BE2C (cell line): ENCODE measurements around the gene GIPC3.

Experiments used
- DNase-seq: peaks from one replicate; pipeline ENCODE4 v3.0.0-alpha.2; 2020
- H3K27me3 ChIP-seq: fragments of 250-450 bp; sonication (Bioruptor Pico); 2 replicates; pipeline ENCODE4 v1.5.1; 2020; ENCODE audit warnings: mild to moderate bottlenecking
- H3K36me3 ChIP-seq: fragments of 250-450 bp; sonication (Bioruptor Pico); 2 replicates; pipeline ENCODE4 v1.5.1; 2020; ENCODE audit warnings: mild to moderate bottlenecking
- H3K4me1 ChIP-seq: fragments of 250-450 bp; sonication (Bioruptor Pico); 2 replicates; pipeline ENCODE4 v1.5.1; 2020
- H3K4me3 ChIP-seq: 2 replicates; pipeline ENCODE4 v1.5.1; 2011; ENCODE audit warnings: low read depth, low read length
- H3K9me3 ChIP-seq: fragments of 250-450 bp; sonication (Bioruptor Pico); 2 replicates; pipeline ENCODE4 v1.5.1; 2020
- CTCF ChIP-seq: IDR thresholded peaks from 2 replicates; pipeline ENCODE4 v1.5.1; 2012; ENCODE audit warnings: mild to moderate bottlenecking, low read depth, low read length

Gene GIPC3

GRCh38 chr19:3605770-3606169 lies 20.5 kb downstream of the GIPC3 start:
- TF ChIP-seq CTCF = no peak

GRCh38 chr19:3606174-3606689 lies 21.0 kb downstream of the GIPC3 start:
- Histone ChIP-seq H3K36me3 (peaks cover 11% of the 10 kb centered on the region), H3K4me3 (peak overlapping the region; percentile 52), H3K9me3 (no peaks in the 10 kb centered on the region), H3K27me3 (no peaks in the 10 kb centered on the region), H3K4me1 (no peaks in the 10 kb centered on the region)
- DNase-seq = no peak
- no peak for TF ChIP-seq CTCF

More at GRCh38 chr19:3605770-3606169, 20.5 kb downstream of the GIPC3 start:
- Histone ChIP-seq H3K36me3 (peaks cover 7% of the 10 kb centered on the region), H3K4me1 (no peaks in the 10 kb centered on the region), H3K27me3 (no peaks in the 10 kb centered on the region), H3K9me3 (no peaks in the 10 kb centered on the region), H3K4me3 (no peak overlapping the region; the same call in 1 of the 2 replicates)
- no peak for DNase-seq

GRCh38 chr19:3606690-3607289 lies 21.5 kb downstream of the GIPC3 start, which contains the start of gene TBXA2R:
TSS of gene TBXA2R (minus strand) at chr19:3606875. CDS start at chr19:3600634, 6,241 bp downstream.
- peak within 1 kb of the TSS; percentile 52 for H3K4me3 ChIP-seq
- peaks cover 17% of the 10 kb centered on the region for H3K36me3 ChIP-seq
- H3K27me3 ChIP-seq = no peaks in the 10 kb centered on the region
- H3K4me1 ChIP-seq = no peaks in the 10 kb centered on the region
- no peaks in the 10 kb centered on the region for H3K9me3 ChIP-seq
- no peak for TF ChIP-seq CTCF
- peak; percentile 81 for DNase-seq

- no peak for DNase-seq
- Histone ChIP-seq H3K9me3 (no peaks in the 10 kb centered on the region), H3K4me3 (peak overlapping the region; percentile 52; the same call in 1 of the 2 replicates), H3K4me1 (no peaks in the 10 kb centered on the region), H3K36me3 (peaks cover 24% of the 10 kb centered on the region), H3K27me3 (no peaks in the 10 kb centered on the region)
- no peak for TF ChIP-seq CTCF
Measured at GRCh38 chr19:3607303-3608078, 22.2 kb downstream of the GIPC3 start.

GRCh38 chr19:3608079-3608641 lies 22.9 kb downstream of the GIPC3 start:
- no peak overlapping the region for H3K4me3 ChIP-seq
- no peaks in the 10 kb centered on the region for H3K27me3 ChIP-seq
- H3K9me3 ChIP-seq = no peaks in the 10 kb centered on the region
- H3K4me1 ChIP-seq = no peaks in the 10 kb centered on the region
- peaks cover 27% of the 10 kb centered on the region for H3K36me3 ChIP-seq
- DNase-seq = no peak
- TF ChIP-seq CTCF = no peak
